Measurements from ENCODE around the gene RALGDS. TPM values are rescaled to one million over a fixed set of nuclear protein-coding genes. Genes with fewer than 3 reads are reported as not detected.

RALGDS gene
- total RNA-seq, 2 experiments from 2014 or later, result 23.8 to 28.2 TPM

- DNase-seq (ENCODE audit: low spot score), result no peak
- Histone ChIP-seq H4K20me1 (ENCODE audit: insufficient read depth, low read length) (no peaks in the 10 kb centered on the region), H3K9me3 (ENCODE audit: low read length) (no peaks in the 10 kb centered on the region), H3K27ac (ENCODE audit: low read depth, low read length, poor library complexity, severe bottlenecking) (no peak overlapping the region), H2AFZ (ENCODE audit: low read length) (no peak overlapping the region), H3K4me1 (ENCODE audit: insufficient read depth, low read length, poor library complexity, severe bottlenecking) (no peaks in the 10 kb centered on the region), H3K4me3 (ENCODE audit: low read depth, low read length, poor library complexity, severe bottlenecking) (no peak overlapping the region), H3K9me2 (ENCODE audit: insufficient read depth, low read length) (no peaks in the 10 kb centered on the region), H3K79me2 (ENCODE audit: insufficient read depth, low read depth, low read length) (no peaks in the 10 kb centered on the region), H3K4me2 (ENCODE audit: low read length) (no peak overlapping the region), H3K36me3 (ENCODE audit: insufficient read depth, low read length) (no peaks in the 10 kb centered on the region)
- no TSS peak for BruUV-seq (replicated peaks)
- TF ChIP-seq EZH2phosphoT487 (IDR thresholded peaks at IDR 0.05; ENCODE audit: borderline replicate concordance, low read depth, low read length), result no peak
- no peak for TF ChIP-seq CTCF (conservative IDR thresholded peaks at IDR 0.05; ENCODE audit: low read length)
- ChIA-PET CTCF (ENCODE audit: unreplicated experiment) (no interaction called here), POLR2A (no interaction called here)
- intact Hi-C loops (cut with micrococcal nuclease; ENCODE audit: unreplicated experiment), result no loop called here
These were observed 34.1 kb upstream of the RALGDS start for GRCh38 chr9:133155156-133155555.

- no peaks in the 10 kb centered on the region for H3K79me2 ChIP-seq (ENCODE audit: insufficient read depth, low read depth, low read length)
- no TSS peak for BruUV-seq (replicated peaks)
- H4K20me1 ChIP-seq (ENCODE audit: insufficient read depth, low read length), result no peaks in the 10 kb centered on the region
- no peak for DNase-seq (ENCODE audit: low spot score)
- peaks cover 7% of the 10 kb centered on the region for H3K4me1 ChIP-seq (ENCODE audit: insufficient read depth, low read length, poor library complexity, severe bottlenecking)
- H3K9me2 ChIP-seq (ENCODE audit: insufficient read depth, low read length), result no peaks in the 10 kb centered on the region
- no peak overlapping the region for H3K4me2 ChIP-seq (ENCODE audit: low read length)
- H3K36me3 ChIP-seq (ENCODE audit: insufficient read depth, low read length), result no peaks in the 10 kb centered on the region
- no peak overlapping the region for H3K27ac ChIP-seq (ENCODE audit: low read depth, low read length, poor library complexity, severe bottlenecking)
- ChIA-PET CTCF (ENCODE audit: unreplicated experiment) (no interaction called here), POLR2A (no interaction called here)
- H2AFZ ChIP-seq (ENCODE audit: low read length), result no peak overlapping the region
- TF ChIP-seq EZH2phosphoT487 (IDR thresholded peaks at IDR 0.05; ENCODE audit: borderline replicate concordance, low read depth, low read length) (no peak), CTCF (conservative IDR thresholded peaks at IDR 0.05; ENCODE audit: low read length) (no peak)
- H3K9me3 ChIP-seq (ENCODE audit: low read length), result no peaks in the 10 kb centered on the region
- no peak overlapping the region for H3K4me3 ChIP-seq (ENCODE audit: low read depth, low read length, poor library complexity, severe bottlenecking)
- intact Hi-C loops (cut with micrococcal nuclease; ENCODE audit: unreplicated experiment), result no loop called here
These were observed 33.3 kb upstream of the RALGDS start for GRCh38 chr9:133154097-133154989.

All from OCI-LY7 (cell line).